Fibroblast of skin of scalp (primary cell): ENCODE results near the gene GPX7. TPM values are rescaled to one million over a fixed set of nuclear protein-coding genes. Genes with fewer than 3 reads are reported as not detected.
"Not testable (repeated sequence)": the region's sequence is repeated elsewhere in the genome, so short reads cannot be mapped to it uniquely, and the experiment has no call there.

Experiments used
- DNase-seq: peaks from one replicate; pipeline ENCODE4 v3.0.0-alpha.2; 2013
- polyA plus RNA-seq, 2 experiments: library from polyadenylated mRNA; unstranded; fragments of 120-200 nt; gene quantifications; one replicate each; pipeline ENCODE4 v1.2.1, GENCODE V29; 2013; ENCODE audit not compliant: insufficient read length in 2 of 2

Gene GPX7
- polyA plus RNA-seq (2013, experiment 1 of 2; ENCODE audit: insufficient read length), result 79.6 TPM
- 81.9 TPM for polyA plus RNA-seq (2013, experiment 2 of 2; ENCODE audit: insufficient read length)

- peak; percentile 72 for DNase-seq
Observed at GRCh38 chr1:52601991-52602855, at the start of gene GPX7. Gene GPX7, plus strand, starts transcription at chr1:52602371. Its CDS starts 39 bp downstream, at chr1:52602410.

- peak; percentile 89 for DNase-seq
Observed at GRCh38 chr1:52552505-52553361, 49.4 kb upstream of the GPX7 start, which contains the start of gene TUT4. Gene TUT4, minus strand, starts transcription at chr1:52553092. Its CDS starts 26,812 bp downstream, at chr1:52526280.

GRCh38 chr1:52553362-52554266 is 48.6 kb upstream of the GPX7 start:
- peak; percentile 90 for DNase-seq

- DNase-seq, result no peak
Observed at GRCh38 chr1:52554267-52554640, 47.9 kb upstream of the GPX7 start.

- DNase-seq, result no peak
Observed at GRCh38 chr1:52554756-52555155, 47.4 kb upstream of the GPX7 start.

GRCh38 chr1:52556641-52557360 is 45.4 kb upstream of the GPX7 start:
- no peak for DNase-seq

- DNase-seq, result no peak
Observed at GRCh38 chr1:52558941-52559340, 43.2 kb upstream of the GPX7 start.

- DNase-seq, result no peak
Observed at GRCh38 chr1:52559875-52560274, 42.3 kb upstream of the GPX7 start.

GRCh38 chr1:52562766-52563165 is 39.4 kb upstream of the GPX7 start:
- no peak for DNase-seq

- DNase-seq, result peak; percentile 15
Observed at GRCh38 chr1:52567943-52568342, 34.2 kb upstream of the GPX7 start.

- DNase-seq, result no peak
Observed at GRCh38 chr1:52569449-52570210, 32.5 kb upstream of the GPX7 start.

- peak; percentile 32 for DNase-seq
Observed at GRCh38 chr1:52571783-52572182, 30.4 kb upstream of the GPX7 start.

GRCh38 chr1:52572387-52572786 is 29.8 kb upstream of the GPX7 start:
- no peak for DNase-seq

- peak; percentile 72 for DNase-seq
Observed at GRCh38 chr1:52574594-52574993, 27.6 kb upstream of the GPX7 start.

GRCh38 chr1:52576074-52576473 is 26.1 kb upstream of the GPX7 start:
- no peak for DNase-seq

GRCh38 chr1:52578066-52578465 is 24.1 kb upstream of the GPX7 start:
- not testable (repeated sequence) for DNase-seq

- DNase-seq, result no peak
Observed at GRCh38 chr1:52579415-52579814, 22.8 kb upstream of the GPX7 start.

GRCh38 chr1:52580283-52580682 is 21.9 kb upstream of the GPX7 start:
- DNase-seq, result no peak

- no peak for DNase-seq
Observed at GRCh38 chr1:52582116-52582696, 20.0 kb upstream of the GPX7 start.

GRCh38 chr1:52585474-52585873 is 16.7 kb upstream of the GPX7 start:
- no peak for DNase-seq
